Measurements from ENCODE around the gene MTMR12.

The MTMR12 gene

DNA sequence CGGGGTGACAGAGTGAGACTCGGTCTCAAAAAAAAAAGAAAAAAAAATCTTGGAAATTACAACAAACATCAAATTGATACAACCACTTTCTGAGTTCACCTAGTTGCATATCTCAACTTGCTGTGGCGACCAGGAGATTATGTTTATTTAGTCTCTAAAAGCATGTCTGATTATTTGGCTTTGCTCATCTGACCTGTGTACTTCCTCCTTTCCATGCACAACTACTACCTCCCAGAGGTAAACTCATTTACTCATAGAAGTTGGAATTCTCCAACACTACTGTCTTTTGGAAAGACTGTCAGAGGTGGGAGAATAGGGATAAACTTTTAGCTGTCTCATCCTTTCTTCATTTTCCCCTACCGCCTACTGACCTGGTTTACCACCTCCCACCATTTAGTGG is 42.6 kb downstream of the MTMR12 start:
- no peak overlapping the region for H3K4me3 ChIP-seq (ENCODE audit: control insufficient read depth, low read depth, low read length)
- TF ChIP-seq, protein P1, sequence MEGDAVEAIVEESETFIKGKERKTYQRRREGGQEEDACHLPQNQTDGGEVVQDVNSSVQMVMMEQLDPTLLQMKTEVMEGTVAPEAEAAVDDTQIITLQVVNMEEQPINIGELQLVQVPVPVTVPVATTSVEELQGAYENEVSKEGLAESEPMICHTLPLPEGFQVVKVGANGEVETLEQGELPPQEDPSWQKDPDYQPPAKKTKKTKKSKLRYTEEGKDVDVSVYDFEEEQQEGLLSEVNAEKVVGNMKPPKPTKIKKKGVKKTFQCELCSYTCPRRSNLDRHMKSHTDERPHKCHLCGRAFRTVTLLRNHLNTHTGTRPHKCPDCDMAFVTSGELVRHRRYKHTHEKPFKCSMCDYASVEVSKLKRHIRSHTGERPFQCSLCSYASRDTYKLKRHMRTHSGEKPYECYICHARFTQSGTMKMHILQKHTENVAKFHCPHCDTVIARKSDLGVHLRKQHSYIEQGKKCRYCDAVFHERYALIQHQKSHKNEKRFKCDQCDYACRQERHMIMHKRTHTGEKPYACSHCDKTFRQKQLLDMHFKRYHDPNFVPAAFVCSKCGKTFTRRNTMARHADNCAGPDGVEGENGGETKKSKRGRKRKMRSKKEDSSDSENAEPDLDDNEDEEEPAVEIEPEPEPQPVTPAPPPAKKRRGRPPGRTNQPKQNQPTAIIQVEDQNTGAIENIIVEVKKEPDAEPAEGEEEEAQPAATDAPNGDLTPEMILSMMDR (conservative IDR thresholded peaks at IDR 0.05; ENCODE audit: control insufficient read depth, insufficient read depth, low read depth, low read length) = no peak
- DNase-seq (ENCODE audit: low read depth) = no peak

DNA sequence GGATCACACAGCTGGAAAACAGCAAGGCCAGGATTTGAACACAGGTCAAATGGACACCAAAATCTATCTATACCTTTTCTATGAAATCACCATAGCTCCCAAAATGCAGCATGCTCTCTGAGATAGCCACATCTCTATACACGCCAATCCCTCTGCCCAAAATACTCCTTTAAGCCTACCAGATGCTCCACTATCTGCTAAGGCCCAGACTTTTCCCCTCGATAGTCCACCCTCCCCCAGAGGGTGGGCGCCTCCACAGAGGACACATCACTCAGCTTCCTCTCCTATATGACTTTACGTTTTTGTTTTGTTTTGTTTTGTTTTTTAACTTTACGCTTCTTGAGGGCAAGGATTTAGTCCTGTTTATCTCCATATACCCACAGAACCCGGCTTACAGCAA is 46.8 kb downstream of the MTMR12 start:
- TF ChIP-seq, protein P1 (conservative IDR thresholded peaks at IDR 0.05; ENCODE audit: control insufficient read depth, insufficient read depth, low read depth, low read length) = no peak
- H3K4me3 ChIP-seq (ENCODE audit: control insufficient read depth, low read depth, low read length) = no peak overlapping the region
- no peak for DNase-seq (ENCODE audit: low read depth)

DNA sequence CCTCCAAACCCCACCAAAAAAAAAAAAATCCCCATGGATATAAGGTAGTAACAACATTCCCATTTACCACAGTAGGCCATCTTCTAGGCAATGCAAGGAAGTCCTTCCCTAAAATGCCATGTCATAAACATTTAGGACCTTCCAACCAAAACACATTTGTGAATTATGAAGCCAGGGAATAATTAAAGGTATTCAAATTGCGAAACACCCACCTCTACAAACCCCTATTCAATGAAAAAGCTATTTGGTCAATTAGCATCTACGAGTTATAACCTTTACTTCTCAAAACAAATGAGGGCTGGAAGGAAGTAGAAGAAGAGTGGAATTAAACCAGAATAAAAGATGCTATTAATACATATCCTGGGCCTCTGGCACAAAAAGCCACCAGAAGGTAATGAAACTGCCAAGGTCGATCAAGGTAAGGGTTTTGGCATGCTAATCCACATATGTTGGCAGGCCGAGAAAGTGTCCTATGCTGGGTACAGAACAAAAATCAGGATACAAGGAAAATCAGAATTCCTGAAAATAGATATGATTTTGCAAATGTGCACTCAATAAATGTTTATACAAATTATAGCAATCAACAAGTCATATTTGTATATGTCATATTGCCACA is 47.7 kb downstream of the MTMR12 start:
- no peak overlapping the region for H3K4me3 ChIP-seq (ENCODE audit: control insufficient read depth, low read depth, low read length)
- DNase-seq (ENCODE audit: low read depth) = no peak
- TF ChIP-seq, protein P1 (conservative IDR thresholded peaks at IDR 0.05; ENCODE audit: control insufficient read depth, insufficient read depth, low read depth, low read length) = no peak

DNA sequence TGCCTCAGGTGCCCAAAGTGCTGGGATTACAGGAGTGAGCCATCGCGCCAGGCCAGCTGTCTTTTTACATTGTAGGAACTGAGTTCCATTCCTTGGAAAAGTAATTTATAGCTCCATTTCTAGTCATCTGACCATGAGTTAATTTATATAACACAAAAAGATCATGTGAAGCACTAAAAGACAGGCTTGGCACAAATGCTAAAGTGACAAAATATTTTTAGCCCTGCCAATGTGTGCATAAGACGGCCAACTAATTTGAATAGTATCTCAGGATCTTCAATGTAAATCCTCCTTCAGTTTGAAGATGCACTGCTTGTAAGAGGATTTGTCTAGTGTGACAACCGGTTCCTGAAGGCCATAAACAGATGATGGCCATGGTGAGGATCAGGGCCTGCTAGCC is 49.1 kb downstream of the MTMR12 start:
- TF ChIP-seq, protein P1 (conservative IDR thresholded peaks at IDR 0.05; ENCODE audit: control insufficient read depth, insufficient read depth, low read depth, low read length) = no peak
- H3K4me3 ChIP-seq (ENCODE audit: control insufficient read depth, low read depth, low read length) = no peak overlapping the region
- DNase-seq (ENCODE audit: low read depth) = no peak

DNA sequence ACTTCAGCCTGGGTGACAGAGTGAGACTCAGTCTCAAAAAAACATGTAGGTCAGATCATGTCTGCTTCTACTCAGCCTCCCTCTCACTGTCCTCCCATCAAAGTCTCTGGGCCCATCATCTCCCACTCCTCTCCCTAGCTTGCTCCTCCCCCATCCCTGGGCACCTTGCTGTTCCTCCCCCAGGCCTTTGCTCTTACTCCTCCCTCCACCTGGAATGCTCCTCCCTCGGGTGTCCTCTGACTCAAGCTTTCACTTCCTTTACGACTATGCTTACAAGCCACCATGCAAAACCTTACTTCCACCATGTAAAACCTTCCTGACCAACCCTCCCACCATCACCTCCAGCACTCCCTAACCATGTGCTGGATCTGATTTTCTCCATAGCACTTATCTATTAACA is 51.5 kb downstream of the MTMR12 start:
- no peak overlapping the region for H3K4me3 ChIP-seq (ENCODE audit: control insufficient read depth, low read depth, low read length)
- TF ChIP-seq, protein P1 (conservative IDR thresholded peaks at IDR 0.05; ENCODE audit: control insufficient read depth, insufficient read depth, low read depth, low read length) = no peak
- no peak for DNase-seq (ENCODE audit: low read depth)

DNA sequence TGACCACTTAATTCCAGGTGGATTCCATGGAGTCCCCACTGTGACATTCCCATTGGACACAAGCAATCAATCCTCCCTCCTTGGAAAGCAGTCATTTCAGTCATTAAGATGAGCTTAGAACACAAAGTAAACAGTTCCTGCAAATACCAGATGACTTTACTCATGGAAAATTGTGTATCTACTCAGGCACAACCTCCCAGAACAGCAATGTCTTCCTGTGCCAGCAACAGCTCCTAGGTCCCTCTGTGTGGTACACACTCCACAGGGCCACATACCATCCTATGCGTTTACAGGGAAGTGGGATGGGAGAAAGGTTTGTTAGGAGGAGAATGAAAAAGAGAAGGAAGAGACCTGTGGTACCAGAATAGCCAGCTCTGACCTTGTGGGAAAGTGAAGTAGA is 53.7 kb downstream of the MTMR12 start:
- H3K4me3 ChIP-seq (ENCODE audit: control insufficient read depth, low read depth, low read length) = no peak overlapping the region
- DNase-seq (ENCODE audit: low read depth) = no peak
- TF ChIP-seq, protein P1 (conservative IDR thresholded peaks at IDR 0.05; ENCODE audit: control insufficient read depth, insufficient read depth, low read depth, low read length) = no peak

DNA sequence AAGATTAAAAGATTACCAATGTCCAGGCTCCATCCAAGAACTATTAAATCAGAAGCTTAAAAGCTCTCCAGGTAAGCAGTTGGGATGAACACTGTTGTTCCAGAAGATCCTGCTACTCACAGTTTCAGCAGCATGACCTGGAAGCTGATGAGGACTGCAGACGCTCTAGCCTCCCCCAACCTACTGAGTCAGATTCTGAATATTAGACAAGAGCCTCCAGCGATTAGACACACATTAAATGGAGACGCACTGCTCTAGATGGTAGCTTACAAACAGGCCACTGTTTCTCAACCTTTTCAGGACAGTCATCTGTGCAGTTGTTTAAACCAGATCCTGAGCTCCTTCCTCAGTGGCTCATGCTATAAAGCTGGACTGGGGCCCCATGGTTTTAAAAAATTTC is 54.3 kb downstream of the MTMR12 start:
- DNase-seq (ENCODE audit: low read depth) = no peak
- no peak overlapping the region for H3K4me3 ChIP-seq (ENCODE audit: control insufficient read depth, low read depth, low read length)
- TF ChIP-seq, protein P1 (conservative IDR thresholded peaks at IDR 0.05; ENCODE audit: control insufficient read depth, insufficient read depth, low read depth, low read length) = no peak

Data from fibroblast of mammary gland (primary cell).